ENCODE results near the gene PACSIN2.

Gene PACSIN2

GRCh38 chr22:42821386-42821785 is 193.6 kb downstream of the PACSIN2 start:
- TF ChIP-seq, protein P1, sequence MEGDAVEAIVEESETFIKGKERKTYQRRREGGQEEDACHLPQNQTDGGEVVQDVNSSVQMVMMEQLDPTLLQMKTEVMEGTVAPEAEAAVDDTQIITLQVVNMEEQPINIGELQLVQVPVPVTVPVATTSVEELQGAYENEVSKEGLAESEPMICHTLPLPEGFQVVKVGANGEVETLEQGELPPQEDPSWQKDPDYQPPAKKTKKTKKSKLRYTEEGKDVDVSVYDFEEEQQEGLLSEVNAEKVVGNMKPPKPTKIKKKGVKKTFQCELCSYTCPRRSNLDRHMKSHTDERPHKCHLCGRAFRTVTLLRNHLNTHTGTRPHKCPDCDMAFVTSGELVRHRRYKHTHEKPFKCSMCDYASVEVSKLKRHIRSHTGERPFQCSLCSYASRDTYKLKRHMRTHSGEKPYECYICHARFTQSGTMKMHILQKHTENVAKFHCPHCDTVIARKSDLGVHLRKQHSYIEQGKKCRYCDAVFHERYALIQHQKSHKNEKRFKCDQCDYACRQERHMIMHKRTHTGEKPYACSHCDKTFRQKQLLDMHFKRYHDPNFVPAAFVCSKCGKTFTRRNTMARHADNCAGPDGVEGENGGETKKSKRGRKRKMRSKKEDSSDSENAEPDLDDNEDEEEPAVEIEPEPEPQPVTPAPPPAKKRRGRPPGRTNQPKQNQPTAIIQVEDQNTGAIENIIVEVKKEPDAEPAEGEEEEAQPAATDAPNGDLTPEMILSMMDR (IDR thresholded peaks at IDR 0.05) = no peak

- TF ChIP-seq, protein P1 (IDR thresholded peaks at IDR 0.05) = peak; percentile 55
These were observed 194.7 kb downstream of the PACSIN2 start for GRCh38 chr22:42820045-42820763.

Measured in LNCAP (cell line).